Astrocyte of the cerebellum (primary cell): ENCODE measurements around the gene SNURF.

Source experiments
- DNase-seq: peaks from one replicate; pipeline ENCODE4 v3.0.0-alpha.2; 2011; ENCODE audit warnings: low read depth
- H3K4me3 ChIP-seq: 2 replicates; pipeline ENCODE4 v1.5.1; 2011; ENCODE audit warnings: mild to moderate bottlenecking, low read depth, low read length, moderate library complexity
- in situ Hi-C: cut with HindIII; loops from 2 replicates; pipeline ENCODE4 v1.10.0; 2017; ENCODE audit warnings: low sequenced_read_pairs
- TF ChIP-seq, protein P1 (sequence below): IDR thresholded peaks from 2 replicates; pipeline ENCODE4 v1.5.1; 2012; ENCODE audit warnings: low read length, low read depth, moderate library complexity, mild to moderate bottlenecking; ENCODE audit errors: missing control alignments

SNURF gene

DNA sequence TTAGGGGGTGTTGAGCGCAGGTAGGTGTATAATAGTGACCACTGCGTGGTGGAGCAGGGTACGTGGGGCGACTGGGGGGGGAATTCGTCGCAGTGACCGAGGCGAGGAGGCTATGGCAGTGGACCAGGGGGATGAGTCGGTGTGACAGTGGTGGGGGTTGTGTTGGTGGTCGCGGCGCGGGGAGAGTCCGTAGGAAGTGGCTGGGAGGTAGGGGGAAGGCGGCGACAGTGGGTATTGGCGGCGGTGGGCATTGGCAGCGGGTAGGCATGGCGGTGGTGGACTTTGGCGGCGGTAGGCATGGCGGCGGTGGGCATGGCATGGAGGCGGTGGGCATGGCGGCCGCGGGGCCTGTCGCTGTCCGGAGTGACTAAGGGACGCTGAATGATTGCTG, 739 bp downstream of the SNURF start:
- H3K4me3 ChIP-seq, result peak overlapping the region; percentile 93
- TF ChIP-seq, protein P1, sequence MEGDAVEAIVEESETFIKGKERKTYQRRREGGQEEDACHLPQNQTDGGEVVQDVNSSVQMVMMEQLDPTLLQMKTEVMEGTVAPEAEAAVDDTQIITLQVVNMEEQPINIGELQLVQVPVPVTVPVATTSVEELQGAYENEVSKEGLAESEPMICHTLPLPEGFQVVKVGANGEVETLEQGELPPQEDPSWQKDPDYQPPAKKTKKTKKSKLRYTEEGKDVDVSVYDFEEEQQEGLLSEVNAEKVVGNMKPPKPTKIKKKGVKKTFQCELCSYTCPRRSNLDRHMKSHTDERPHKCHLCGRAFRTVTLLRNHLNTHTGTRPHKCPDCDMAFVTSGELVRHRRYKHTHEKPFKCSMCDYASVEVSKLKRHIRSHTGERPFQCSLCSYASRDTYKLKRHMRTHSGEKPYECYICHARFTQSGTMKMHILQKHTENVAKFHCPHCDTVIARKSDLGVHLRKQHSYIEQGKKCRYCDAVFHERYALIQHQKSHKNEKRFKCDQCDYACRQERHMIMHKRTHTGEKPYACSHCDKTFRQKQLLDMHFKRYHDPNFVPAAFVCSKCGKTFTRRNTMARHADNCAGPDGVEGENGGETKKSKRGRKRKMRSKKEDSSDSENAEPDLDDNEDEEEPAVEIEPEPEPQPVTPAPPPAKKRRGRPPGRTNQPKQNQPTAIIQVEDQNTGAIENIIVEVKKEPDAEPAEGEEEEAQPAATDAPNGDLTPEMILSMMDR, result no peak
- no peak for DNase-seq
- in situ Hi-C loops, result loop anchor here (25.0 kb wide), 2 partner anchors 157 to 482 kb away; partner anchors contain the start of gene UBE3A

DNA sequence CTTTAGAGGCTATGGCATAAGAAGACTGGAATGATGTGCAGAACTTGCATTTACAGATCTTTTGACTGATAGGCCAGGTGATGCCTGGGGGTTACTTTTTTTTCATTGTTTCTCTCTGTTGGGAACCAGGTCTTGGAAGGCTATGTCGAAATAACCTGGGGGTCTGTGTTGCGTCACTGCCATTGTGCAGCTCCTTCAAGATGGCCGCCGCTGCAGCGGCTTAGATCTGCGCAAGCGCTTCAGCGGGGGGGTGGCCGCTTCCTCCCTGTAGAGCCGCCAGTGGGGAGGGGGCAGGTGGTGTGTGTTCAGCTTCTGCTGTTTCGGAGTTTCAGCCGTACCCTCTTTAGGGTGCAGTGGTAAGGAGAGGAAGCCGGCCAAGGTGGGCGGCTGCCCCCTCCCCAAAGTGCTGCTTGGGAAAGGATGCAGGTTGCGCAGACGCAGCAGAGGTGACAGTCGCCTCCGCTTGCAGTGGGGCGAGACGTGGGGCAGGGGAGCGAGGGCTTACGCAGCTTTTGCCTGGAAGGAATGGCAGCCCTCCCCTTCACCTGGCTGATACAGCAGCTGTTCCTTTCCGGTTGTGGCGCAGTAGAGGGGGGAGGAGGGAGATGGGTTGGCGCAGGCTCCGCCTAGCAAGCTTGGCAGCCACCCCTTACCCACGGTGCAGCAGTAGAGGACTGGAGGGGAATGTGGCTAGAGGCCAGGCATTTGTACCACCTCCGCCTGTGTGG, 1.5 kb downstream of the SNURF start:
- in situ Hi-C loops, result loop anchor here (25.0 kb wide), 2 partner anchors 156 to 481 kb away; partner anchors contain the start of gene UBE3A
- DNase-seq, result peak; percentile 41
- TF ChIP-seq, protein P1, result no peak
- H3K4me3 ChIP-seq, result peak overlapping the region; percentile 93

DNA sequence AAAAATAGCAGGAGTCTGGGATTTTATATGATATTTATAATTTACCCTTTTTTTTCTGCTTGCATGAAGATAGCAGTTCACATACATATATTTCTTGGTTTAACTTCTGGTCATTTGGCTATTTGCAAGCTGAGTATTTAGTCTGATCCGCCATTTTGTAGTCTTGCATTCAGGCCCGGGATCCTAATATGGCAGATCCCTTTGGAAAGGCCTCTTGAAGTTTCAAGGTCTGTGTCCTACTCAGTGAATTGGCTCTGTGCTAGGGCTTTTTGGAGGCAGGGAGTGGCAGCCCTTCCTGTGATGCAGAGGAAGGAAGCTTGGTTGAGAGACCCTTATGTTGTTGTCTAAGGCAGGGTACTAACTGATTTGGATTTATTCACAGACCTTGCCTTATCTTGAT, 2.9 kb downstream of the SNURF start:
- no peak for DNase-seq
- in situ Hi-C loops, result loop anchor here (25.0 kb wide), 2 partner anchors 155 to 480 kb away; partner anchors contain the start of gene UBE3A
- TF ChIP-seq, protein P1, result no peak
- H3K4me3 ChIP-seq, result no peak overlapping the region

DNA sequence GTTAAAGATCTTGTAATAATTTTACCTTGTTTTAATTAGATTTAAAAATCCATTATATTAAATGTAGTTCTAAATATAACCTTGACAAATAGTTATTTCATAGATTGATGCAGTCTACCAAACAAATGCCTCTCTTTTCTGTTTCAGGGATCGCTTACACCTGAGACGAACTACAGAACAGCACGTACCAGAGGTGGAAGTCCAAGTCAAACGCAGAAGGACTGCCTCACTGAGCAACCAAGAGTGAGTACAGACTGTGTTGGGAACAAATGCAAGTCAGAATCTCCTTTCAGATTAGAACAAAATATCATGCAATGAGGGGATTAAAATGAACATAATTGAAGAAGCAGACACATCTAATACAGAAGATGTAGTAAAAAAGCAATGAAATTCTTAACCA, 7.2 kb downstream of the SNURF start:
- no peak for DNase-seq
- TF ChIP-seq, protein P1, result no peak
- no peak overlapping the region for H3K4me3 ChIP-seq
- in situ Hi-C loops, result loop anchor here (25.0 kb wide), 2 partner anchors 150 to 475 kb away; partner anchors contain the start of gene UBE3A

DNA sequence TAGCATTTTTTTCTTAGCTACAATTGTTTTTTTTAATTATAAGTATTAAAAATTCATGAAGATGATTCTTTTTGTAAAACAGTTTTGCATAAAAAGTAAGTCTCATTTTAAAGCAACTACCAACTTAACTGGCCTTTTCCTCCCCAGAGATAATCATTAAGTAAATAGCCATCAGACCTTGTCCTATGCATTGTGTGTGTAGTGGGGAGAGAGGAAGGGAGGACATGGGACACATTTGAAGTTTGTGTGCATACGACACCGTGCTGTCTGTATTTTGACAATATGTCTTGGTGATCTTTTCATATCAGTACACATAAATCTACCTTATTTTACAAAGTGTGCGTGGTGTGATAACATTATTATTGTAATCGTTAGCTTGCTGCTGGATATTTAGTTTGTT, 8.1 kb downstream of the SNURF start:
- DNase-seq, result no peak

DNA sequence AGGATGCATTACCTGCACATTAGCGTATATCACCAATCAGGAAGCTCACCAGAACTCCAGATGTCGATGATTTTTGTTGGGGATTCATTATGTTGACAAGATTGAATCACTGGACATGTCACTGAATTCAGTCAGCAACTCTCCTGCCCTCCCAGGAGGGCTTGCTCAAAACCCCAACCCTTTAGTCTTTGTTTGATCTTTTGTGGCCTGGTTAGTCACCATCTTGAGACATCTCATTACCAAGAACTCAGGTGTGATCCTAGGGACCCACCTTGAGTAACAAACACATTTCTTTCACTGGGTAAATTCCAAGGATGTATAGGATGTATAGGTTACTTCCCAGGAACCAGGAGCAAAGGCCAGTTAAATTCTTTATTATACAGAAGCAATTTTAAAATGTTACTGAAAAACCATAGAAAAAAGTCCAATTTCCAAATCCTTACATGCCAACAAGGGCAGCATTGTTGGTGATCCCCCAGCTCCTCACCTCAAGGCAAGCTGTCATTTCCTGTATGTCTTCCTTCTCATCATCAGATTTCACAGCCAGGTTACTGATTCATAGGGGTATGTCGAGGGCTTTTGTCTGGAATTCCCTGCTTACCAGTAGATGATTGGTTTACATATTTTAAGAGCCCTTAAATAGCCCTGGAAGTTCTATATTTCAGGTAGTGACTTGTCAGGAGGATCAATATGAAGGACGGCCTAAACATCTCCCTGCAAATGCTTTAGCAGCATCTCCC, 11.7 kb downstream of the SNURF start:
- in situ Hi-C loops, result loop anchor here (25.0 kb wide), 2 partner anchors 146 to 471 kb away; partner anchors contain the start of gene UBE3A
- no peak for DNase-seq
- TF ChIP-seq, protein P1, result no peak
- H3K4me3 ChIP-seq, result no peak overlapping the region

More for the DNA sequence above, 8.1 kb downstream of the SNURF start:
- in situ Hi-C loops, result loop anchor here (25.0 kb wide), 2 partner anchors 149 to 474 kb away; partner anchors contain the start of gene UBE3A
- TF ChIP-seq, protein P1, result no peak
- H3K4me3 ChIP-seq, result no peak overlapping the region
